AG09309 (cell line): ENCODE measurements around the gene TNFAIP8L3.
A peak's percentile ranks its signal among the peaks of the same experiment; 100 is the strongest.
"Not testable (repeated sequence)": the region's sequence is repeated elsewhere in the genome, so short reads cannot be mapped to it uniquely, and the experiment has no call there.

Experiments used
- DNase-seq: peaks from one replicate; pipeline ENCODE4 v3.0.0-alpha.2; 2010; ENCODE audit warnings: low read depth
- H3K4me3 ChIP-seq: 2 replicates; pipeline ENCODE4 v1.5.1; 2011; ENCODE audit warnings: mild to moderate bottlenecking, low read depth, low read length, moderate library complexity; ENCODE audit not compliant: control insufficient read depth
- CTCF ChIP-seq: IDR thresholded peaks from 2 replicates; pipeline ENCODE4 v1.5.1; 2011; ENCODE audit warnings: mild to moderate bottlenecking, low read depth, low read length, inconsistent platforms; ENCODE audit not compliant: insufficient read depth, control insufficient read depth; ENCODE audit errors: missing control alignments

The TNFAIP8L3 gene

GRCh38 chr15:51094606-51095569, at the start of gene TNFAIP8L3:
TSS of gene TNFAIP8L3 (minus strand) at chr15:51094906. CDS start at chr15:51094595, 311 bp downstream.
- TF ChIP-seq CTCF: no peak
- H3K4me3 ChIP-seq: peak within 1 kb of the TSS; percentile 62
- DNase-seq: no peak

- DNase-seq: peak; percentile 76
- no peak overlapping the region for H3K4me3 ChIP-seq
- no peak for TF ChIP-seq CTCF
Measured at GRCh38 chr15:51144021-51144532, 49.4 kb upstream of the TNFAIP8L3 start.

- DNase-seq, H3K4me3 ChIP-seq: not testable (repeated sequence)
Measured at GRCh38 chr15:51140347-51140746, 45.6 kb upstream of the TNFAIP8L3 start.

- no peak for DNase-seq
- TF ChIP-seq CTCF: no peak
- no peak overlapping the region for H3K4me3 ChIP-seq
Measured at GRCh38 chr15:51139091-51139490, 44.4 kb upstream of the TNFAIP8L3 start.

GRCh38 chr15:51137880-51138430, 43.2 kb upstream of the TNFAIP8L3 start:
- DNase-seq: no peak
- H3K4me3 ChIP-seq: no peak overlapping the region
- no peak for TF ChIP-seq CTCF

GRCh38 chr15:51137024-51137423, 42.3 kb upstream of the TNFAIP8L3 start:
- TF ChIP-seq CTCF: no peak
- DNase-seq: no peak
- no peak overlapping the region for H3K4me3 ChIP-seq

- H3K4me3 ChIP-seq: no peak overlapping the region
- TF ChIP-seq CTCF: no peak
- no peak for DNase-seq
Measured at GRCh38 chr15:51135276-51135675, 40.6 kb upstream of the TNFAIP8L3 start.
